GM12872 (cell line): ENCODE data around the gene USP32.

Experiments
- CTCF ChIP-seq: IDR thresholded peaks from 3 replicates; pipeline ENCODE4 v1.5.1; 2011; ENCODE audit warnings: low read depth, mild to moderate bottlenecking, low read length, moderate library complexity; ENCODE audit not compliant: insufficient read depth

The USP32 gene

GRCh38 chr17:60231234-60231633, 160.7 kb downstream of the USP32 start:
- peak; percentile 43 for TF ChIP-seq CTCF

- TF ChIP-seq CTCF, result no peak
Observed at GRCh38 chr17:60230358-60230757, 161.6 kb downstream of the USP32 start.

GRCh38 chr17:60229188-60229802, 162.6 kb downstream of the USP32 start:
- no peak for TF ChIP-seq CTCF

GRCh38 chr17:60224064-60224463, 167.9 kb downstream of the USP32 start:
- no peak for TF ChIP-seq CTCF

GRCh38 chr17:60223456-60223855, 168.5 kb downstream of the USP32 start:
- no peak for TF ChIP-seq CTCF

- TF ChIP-seq CTCF, result no peak
Observed at GRCh38 chr17:60193482-60193881, 198.5 kb downstream of the USP32 start.

GRCh38 chr17:60188759-60189158, 203.2 kb downstream of the USP32 start:
- no peak for TF ChIP-seq CTCF
